CD4-positive, alpha-beta T cell treated with Interferon alpha-2 for 1 hour (primary cell): ENCODE measurements around the gene CFDP1.

Source experiments
- DNase-seq, 2 donors: peaks; one replicate each; pipeline ENCODE4 v3.0.0-alpha.2; 2020 to 2022

The CFDP1 gene

GRCh38 chr16:75371171-75371570, 62.1 kb downstream of the CFDP1 start:
- no peak for DNase-seq

- DNase-seq: no peak
Measured at GRCh38 chr16:75364286-75364791, 69.0 kb downstream of the CFDP1 start.

- no peak for DNase-seq
Measured at GRCh38 chr16:75362846-75363245, 70.5 kb downstream of the CFDP1 start.

- DNase-seq: no peak
Measured at GRCh38 chr16:75361936-75362335, 71.4 kb downstream of the CFDP1 start.

GRCh38 chr16:75354170-75354569, 79.1 kb downstream of the CFDP1 start:
- no peak for DNase-seq

GRCh38 chr16:75351183-75351582, 82.1 kb downstream of the CFDP1 start:
- DNase-seq: no peak

GRCh38 chr16:75345711-75346110, 87.6 kb downstream of the CFDP1 start:
- DNase-seq: no peak

GRCh38 chr16:75343941-75344340, 89.4 kb downstream of the CFDP1 start:
- DNase-seq: no peak

GRCh38 chr16:75343286-75343685, 90.0 kb downstream of the CFDP1 start:
- DNase-seq: no peak

GRCh38 chr16:75342308-75342811, 90.9 kb downstream of the CFDP1 start:
- DNase-seq: no peak

- DNase-seq: no peak
Measured at GRCh38 chr16:75341564-75342307, 91.6 kb downstream of the CFDP1 start.

GRCh38 chr16:75340741-75341491, 92.4 kb downstream of the CFDP1 start:
- DNase-seq: no peak

GRCh38 chr16:75337430-75337829, 95.9 kb downstream of the CFDP1 start:
- DNase-seq: no peak

GRCh38 chr16:75336521-75336920, 96.8 kb downstream of the CFDP1 start:
- no peak for DNase-seq

- no peak for DNase-seq
Measured at GRCh38 chr16:75333721-75334163, 99.6 kb downstream of the CFDP1 start.

GRCh38 chr16:75329943-75330342, 103.4 kb downstream of the CFDP1 start:
- DNase-seq: no peak

GRCh38 chr16:75326333-75326732, 107.0 kb downstream of the CFDP1 start:
- DNase-seq: peak in 1 of 2 donors; percentile 10

- DNase-seq: no peak
Measured at GRCh38 chr16:75323933-75324332, 109.4 kb downstream of the CFDP1 start.

GRCh38 chr16:75323198-75323597, 110.1 kb downstream of the CFDP1 start:
- no peak for DNase-seq

- no peak for DNase-seq
Measured at GRCh38 chr16:75322740-75323139, 110.6 kb downstream of the CFDP1 start.

GRCh38 chr16:75320435-75320834, 112.9 kb downstream of the CFDP1 start:
- no peak for DNase-seq

- DNase-seq: peak in 1 of 2 donors; percentile 27
Measured at GRCh38 chr16:75319513-75320411, 113.5 kb downstream of the CFDP1 start.

GRCh38 chr16:75318737-75319136, 114.6 kb downstream of the CFDP1 start:
- no peak for DNase-seq
